ENCODE measurements around the gene SPEG. TPM values are rescaled to one million over a fixed set of nuclear protein-coding genes. Genes with fewer than 3 reads are reported as not detected.

The SPEG gene
- total and polyA plus RNA-seq, 7 donors = 6.0 to 321 (median 123) TPM

- DNase-seq = peak; percentile 78
- Histone ChIP-seq H3K4me1 (peaks cover 0 to 72% (median 59%) of the 10 kb centered on the region in 4 donors), H3K9me3 (peaks cover 0 to 2% (median 0%) of the 10 kb centered on the region in 4 donors), H3K4me3 (peak overlapping the region in 1 of 4 donors; percentile 16), H3K27ac (peak overlapping the region; percentile 88 to 99 (median 96)), H3K36me3 (no peaks in the 10 kb centered on the region), H3K27me3 (no peaks in the 10 kb centered on the region)
- 78 to 79% methylated on average over 5 of the region's 5 CpGs for WGBS, 2 donors
- intact Hi-C loops (cut with DNase I) = loop anchor here (5.0 kb wide), 1 partner anchor 44 kb away; no protein-coding TSS in a partner anchor
- TF ChIP-seq, protein P1, sequence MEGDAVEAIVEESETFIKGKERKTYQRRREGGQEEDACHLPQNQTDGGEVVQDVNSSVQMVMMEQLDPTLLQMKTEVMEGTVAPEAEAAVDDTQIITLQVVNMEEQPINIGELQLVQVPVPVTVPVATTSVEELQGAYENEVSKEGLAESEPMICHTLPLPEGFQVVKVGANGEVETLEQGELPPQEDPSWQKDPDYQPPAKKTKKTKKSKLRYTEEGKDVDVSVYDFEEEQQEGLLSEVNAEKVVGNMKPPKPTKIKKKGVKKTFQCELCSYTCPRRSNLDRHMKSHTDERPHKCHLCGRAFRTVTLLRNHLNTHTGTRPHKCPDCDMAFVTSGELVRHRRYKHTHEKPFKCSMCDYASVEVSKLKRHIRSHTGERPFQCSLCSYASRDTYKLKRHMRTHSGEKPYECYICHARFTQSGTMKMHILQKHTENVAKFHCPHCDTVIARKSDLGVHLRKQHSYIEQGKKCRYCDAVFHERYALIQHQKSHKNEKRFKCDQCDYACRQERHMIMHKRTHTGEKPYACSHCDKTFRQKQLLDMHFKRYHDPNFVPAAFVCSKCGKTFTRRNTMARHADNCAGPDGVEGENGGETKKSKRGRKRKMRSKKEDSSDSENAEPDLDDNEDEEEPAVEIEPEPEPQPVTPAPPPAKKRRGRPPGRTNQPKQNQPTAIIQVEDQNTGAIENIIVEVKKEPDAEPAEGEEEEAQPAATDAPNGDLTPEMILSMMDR (IDR thresholded peaks at IDR 0.05) = no peak
- TF ChIP-seq POLR2AphosphoS5 (IDR thresholded peaks at IDR 0.05) = peak in 2 of 4 donors; percentile 39 to 63
- TF ChIP-seq POLR2A (IDR thresholded peaks at IDR 0.05) = no peak
- TF ChIP-seq EP300 (IDR thresholded peaks at IDR 0.05) = peak in 2 of 4 donors; percentile 25 to 84
Observed at GRCh38 chr2:219408204-219408603, 26.4 kb upstream of the SPEG start.

- peak; percentile 92 for DNase-seq
- Histone ChIP-seq H3K9me3 (peaks cover 0 to 2% (median 0%) of the 10 kb centered on the region in 4 donors), H3K4me1 (peaks cover 0 to 68% (median 57%) of the 10 kb centered on the region in 4 donors), H3K27me3 (no peaks in the 10 kb centered on the region), H3K27ac (peak overlapping the region; percentile 88 to 99 (median 96)), H3K4me3 (peak overlapping the region in 1 of 4 donors; percentile 16), H3K36me3 (no peaks in the 10 kb centered on the region)
- 70 to 82% methylated on average over 8 of the region's 8 CpGs for WGBS, 2 donors
- TF ChIP-seq POLR2A (IDR thresholded peaks at IDR 0.05) (peak in 1 of 2 donors; percentile 46), POLR2AphosphoS5 (IDR thresholded peaks at IDR 0.05) (peak; percentile 56 to 83 (median 68)), EP300 (IDR thresholded peaks at IDR 0.05) (peak in 3 of 4 donors; percentile 50 to 91 (median 71))
- TF ChIP-seq, protein P1 (IDR thresholded peaks at IDR 0.05) = no peak
- intact Hi-C loops (cut with DNase I) = loop anchor here (5.0 kb wide), 1 partner anchor 44 kb away; no protein-coding TSS in a partner anchor
Observed at GRCh38 chr2:219408631-219409030, 26.0 kb upstream of the SPEG start.

GRCh38 chr2:219409619-219410018 is 25.0 kb upstream of the SPEG start:
- H3K27ac ChIP-seq = peak overlapping the region; percentile 88 to 99 (median 96)

DNA sequence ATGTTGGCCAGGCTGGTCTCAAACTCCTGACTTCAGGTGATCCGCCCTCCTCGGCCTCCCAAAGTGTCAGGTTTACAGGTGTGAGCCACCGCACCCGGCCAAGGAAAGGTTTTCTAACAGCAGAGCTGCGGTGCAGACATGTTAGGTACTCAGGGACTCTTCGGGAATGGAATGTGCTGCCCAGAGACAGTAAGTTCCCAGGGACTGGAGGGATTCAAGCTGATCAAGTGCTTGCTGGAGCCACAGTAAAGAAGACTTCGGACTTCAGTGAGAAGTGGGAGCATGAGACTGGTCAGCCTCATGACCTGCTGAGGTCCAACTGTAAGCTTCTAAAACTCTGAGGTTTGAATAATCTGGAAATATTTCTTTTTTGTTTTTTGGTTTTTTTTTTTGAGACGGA is 24.3 kb upstream of the SPEG start:
- WGBS, 2 donors = 89 to 94% methylated on average over 8 of the region's 8 CpGs
- Histone ChIP-seq H3K27ac (peak overlapping the region; percentile 88 to 99 (median 96)), H3K4me1 (peaks cover 0 to 65% (median 55%) of the 10 kb centered on the region in 4 donors), H3K36me3 (no peaks in the 10 kb centered on the region), H3K4me3 (no peak overlapping the region), H3K9me3 (peaks cover 0 to 2% (median 0%) of the 10 kb centered on the region in 4 donors), H3K27me3 (no peaks in the 10 kb centered on the region)
- intact Hi-C loops (cut with DNase I) = no loop called here
- TF ChIP-seq EP300 (IDR thresholded peaks at IDR 0.05) = peak in 2 of 4 donors; percentile 23 to 69
- peak in 2 of 4 donors; percentile 34 to 39 for TF ChIP-seq POLR2AphosphoS5 (IDR thresholded peaks at IDR 0.05)
- no peak for TF ChIP-seq POLR2A (IDR thresholded peaks at IDR 0.05)
- TF ChIP-seq, protein P1 (IDR thresholded peaks at IDR 0.05) = no peak
- DNase-seq = no peak

More at GRCh38 chr2:219409619-219410018, 25.0 kb upstream of the SPEG start:
- H3K27me3 ChIP-seq = no peaks in the 10 kb centered on the region
- TF ChIP-seq EP300 (IDR thresholded peaks at IDR 0.05) (no peak), POLR2A (IDR thresholded peaks at IDR 0.05) (no peak), POLR2AphosphoS5 (IDR thresholded peaks at IDR 0.05) (no peak)
- TF ChIP-seq, protein P1 (IDR thresholded peaks at IDR 0.05) = no peak
- intact Hi-C loops (cut with DNase I) = loop anchor here (5.0 kb wide), 1 partner anchor 43 kb away; no protein-coding TSS in a partner anchor
- DNase-seq = no peak
- WGBS, 2 donors = 91 to 94% methylated on average over 5 of the region's 5 CpGs
- H3K9me3 ChIP-seq = peaks cover 0 to 2% (median 0%) of the 10 kb centered on the region in 4 donors
- no peaks in the 10 kb centered on the region for H3K36me3 ChIP-seq
- H3K4me3 ChIP-seq = no peak overlapping the region
- H3K4me1 ChIP-seq = peaks cover 0 to 65% (median 52%) of the 10 kb centered on the region in 4 donors

All from sigmoid colon (tissue), 7 donors.